Placental epithelial cell (primary cell): ENCODE results near the gene ZNF454. TPM values are rescaled to one million over a fixed set of nuclear protein-coding genes. Genes with fewer than 3 reads are reported as not detected.

Experiments used
- total RNA-seq: library from RNA; depleted of rRNA; stranded (reverse); fragments of >200 nt; gene quantifications from 2 replicates; pipeline ENCODE4 v1.2.3, GENCODE V29; 2012

Gene ZNF454
- total RNA-seq, result 2.7 and 6.3 TPM in 2 replicates

DNA sequence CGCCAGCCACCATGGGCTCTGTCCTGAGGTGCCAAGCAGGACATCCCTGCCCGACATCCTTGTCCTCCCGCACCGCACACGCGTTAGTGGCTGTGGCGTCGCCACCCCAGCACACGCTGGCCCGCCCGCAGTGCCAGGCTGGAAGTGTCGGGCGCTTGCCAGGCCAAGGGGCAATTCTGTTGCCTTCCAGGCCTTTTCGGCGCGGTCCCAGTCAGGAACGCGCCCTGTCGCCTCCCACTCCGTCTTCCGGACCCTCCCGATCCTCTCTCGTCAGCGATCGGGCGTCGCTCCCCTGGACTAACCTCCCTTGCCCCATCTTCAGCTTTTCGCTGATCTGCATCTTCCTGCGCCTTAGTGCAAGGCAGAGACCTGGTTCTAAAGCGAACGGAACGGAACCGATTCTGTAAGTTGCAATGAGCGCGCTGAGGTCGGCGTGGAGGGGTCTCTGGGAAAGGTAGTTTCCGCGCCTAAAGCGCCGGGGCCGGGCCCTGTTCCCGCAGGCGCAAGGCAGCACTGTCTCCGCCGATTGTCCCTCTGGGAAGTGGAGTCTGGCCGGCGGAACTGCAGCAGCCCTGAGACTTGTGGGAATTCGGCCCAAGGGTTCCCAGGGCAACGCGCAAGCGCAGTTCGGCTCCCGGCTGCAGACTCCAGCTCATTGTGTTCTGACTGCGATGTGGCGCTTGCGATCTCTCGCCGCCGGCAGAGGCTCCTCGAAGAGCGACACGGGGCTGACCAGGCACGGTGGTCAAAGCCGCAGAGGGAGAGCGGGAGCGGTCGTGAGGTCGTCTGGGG, at the start of gene ZNF454:
TSS of gene ZNF454 (plus strand) at position 630 of the 792 bp plus-strand sequence. CDS start 1,594 bp downstream, outside the sequence.

DNA sequence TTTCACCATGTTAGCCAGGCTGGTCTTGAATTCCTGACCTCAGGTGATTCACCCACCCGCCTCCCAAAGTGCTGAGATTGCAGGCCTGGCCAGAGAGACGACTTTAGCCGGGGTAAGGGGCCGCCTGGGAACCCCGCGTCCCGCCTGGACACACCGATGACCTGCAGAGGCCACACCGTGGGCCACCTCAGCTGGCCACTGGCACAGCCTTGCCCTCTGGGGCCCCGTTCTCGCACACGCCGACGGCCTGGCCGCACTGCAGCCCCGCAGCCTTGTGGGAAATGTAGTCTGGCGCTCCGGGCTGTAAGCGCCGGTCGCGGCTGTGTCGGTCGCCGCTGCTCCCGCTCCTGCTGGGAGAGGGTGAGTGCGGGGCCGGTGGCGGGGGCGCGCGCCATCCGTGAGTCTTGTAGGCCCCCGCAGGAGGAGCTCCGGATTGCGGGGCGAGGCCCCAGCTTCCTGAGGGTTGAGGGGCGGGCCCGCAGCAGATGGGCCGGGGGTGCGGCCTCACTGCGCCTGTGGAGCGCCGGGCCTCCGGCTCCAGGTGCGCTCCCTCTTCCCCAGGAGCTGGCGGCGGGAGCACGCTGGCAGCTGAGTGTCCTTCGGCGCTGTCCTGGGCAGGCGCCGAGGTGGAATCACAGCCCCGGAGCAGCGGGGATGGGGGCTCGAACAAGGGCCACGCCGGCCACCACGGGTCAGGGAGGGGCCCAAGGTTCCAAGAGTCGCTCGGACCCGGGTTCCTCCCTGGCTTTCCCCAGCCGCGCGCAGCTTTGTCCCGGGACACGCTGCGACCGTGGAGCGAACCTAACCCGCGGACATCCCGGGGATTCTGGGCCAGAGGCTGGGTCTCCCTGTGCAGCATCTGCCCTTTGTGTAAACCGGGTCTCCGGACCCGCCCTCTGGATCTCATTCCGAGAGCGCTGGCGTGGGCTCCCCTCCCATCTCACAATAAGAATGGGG, 45.1 kb upstream of the ZNF454 start, which contains the start of gene ZFP2:
TSS of gene ZFP2 (plus strand) at position 299 of the 957 bp plus-strand sequence. CDS start 35,401 bp downstream, outside the sequence.

DNA sequence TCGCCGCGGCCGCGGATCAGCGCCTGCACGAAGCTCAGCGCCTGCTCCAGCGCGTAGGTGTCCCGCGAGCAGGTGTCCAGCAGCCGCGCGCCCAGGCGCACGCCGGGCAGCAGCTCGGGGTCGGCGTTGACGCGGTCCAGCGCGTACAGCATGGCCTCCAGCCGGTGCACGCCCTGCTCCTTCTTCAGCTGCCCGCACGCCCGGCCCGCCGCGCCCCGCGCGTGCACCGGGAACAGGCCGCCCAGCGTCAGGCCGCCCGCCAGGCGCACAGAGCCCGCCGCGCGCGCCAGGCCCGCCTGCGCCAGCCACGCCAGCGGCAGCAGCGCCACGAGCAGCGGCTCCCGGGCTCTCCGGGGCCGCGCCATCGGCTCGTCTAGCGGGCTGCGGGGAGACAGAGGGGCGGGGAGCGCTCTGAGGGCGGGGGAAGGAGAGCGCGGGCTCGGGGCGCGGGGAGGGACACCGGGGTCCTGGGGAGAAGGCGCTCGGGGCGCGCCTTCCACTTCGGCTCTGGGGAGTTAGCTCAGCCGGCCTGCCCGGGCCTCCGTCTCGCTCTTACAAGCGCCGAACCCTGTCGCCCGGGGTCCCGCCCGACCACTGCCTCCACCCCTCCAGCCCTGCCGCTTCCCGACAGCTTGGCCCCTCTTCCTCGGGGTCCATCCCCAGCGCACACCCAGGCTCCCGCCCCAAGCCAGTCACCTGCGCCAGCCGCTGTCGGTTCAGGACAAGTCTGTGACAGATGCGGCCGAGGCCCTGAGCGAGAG, 53.8 kb downstream of the ZNF454 start, which contains the start of gene GRM6:
TSS of gene GRM6 (minus strand) at position 741 of the 761 bp plus-strand sequence. CDS start at position 365, 376 bp downstream.

Other genes starting within 250 kb of the ZNF454 start
- 9.0 TPM in 2 replicates for gene ZNF354A, start 210.5 kb upstream of the ZNF454 start, total RNA-seq
- gene ZNF354B, start 81.2 kb upstream of the ZNF454 start, total RNA-seq, result 8.1 and 11.8 TPM in 2 replicates
- 0.76 and 1.6 TPM in 2 replicates for gene ZFP2, start 45.3 kb upstream of the ZNF454 start, total RNA-seq
- not detected in 2 replicates for gene GRM6, start 54.1 kb downstream of the ZNF454 start, total RNA-seq
- gene ZNF879, start 82.6 kb downstream of the ZNF454 start, total RNA-seq, result 4.4 and 7.5 TPM in 2 replicates
- 6.0 and 9.8 TPM in 2 replicates for gene ZNF354C, start 119.2 kb downstream of the ZNF454 start, total RNA-seq